HepG2 (cell line): ENCODE results near the gene ZNF429. TPM values are rescaled to one million over a fixed set of nuclear protein-coding genes. Genes with fewer than 3 reads are reported as not detected.

Experiments
- ATF1 ChIP-seq: IDR thresholded peaks from 2 replicates; pipeline ENCODE4 v1.6.1; 2016; ENCODE audit warnings: mild to moderate bottlenecking, control low read depth
- E2F5 ChIP-seq: sonication (generic); formaldehyde crosslinking; conservative IDR thresholded peaks from 2 replicates; pipeline ENCODE4 v1.4.0; 2020; ENCODE audit warnings: missing genetic modification reagents
- HIC2 ChIP-seq: sonication (generic); formaldehyde crosslinking; IDR thresholded peaks from 2 replicates; pipeline ENCODE4 v1.9.0; 2022; ENCODE audit warnings: low read depth, missing genetic modification reagents
- JUNB ChIP-seq: sonication (generic); formaldehyde crosslinking; IDR thresholded peaks from 2 replicates; pipeline ENCODE4 v1.8.0; 2022; ENCODE audit warnings: missing genetic modification reagents, mild to moderate bottlenecking, borderline replicate concordance
- KDM5A ChIP-seq: fragments of 200-600 bp; sonication (generic); IDR thresholded peaks from 2 replicates; pipeline ENCODE4 v1.7.0; 2018; ENCODE audit warnings: antibody characterized with exemption, mild to moderate bottlenecking, low read length, borderline replicate concordance
- KLF13 ChIP-seq: sonication (generic); formaldehyde crosslinking; IDR thresholded peaks from 2 replicates; pipeline ENCODE4 v1.4.0; 2020; ENCODE audit warnings: mild to moderate bottlenecking, missing genetic modification reagents
- KLF16 ChIP-seq, 2 experiments: sonication (generic) in 1 of 2; formaldehyde crosslinking in 1 of 2; IDR thresholded peaks; 2 replicates each; pipeline versions ENCODE4 v1.6.1 to v1.8.0; 2016 to 2023; ENCODE audit warnings: missing genetic modification reagents in 2 of 2, missing compliant biosample characterization in 1 of 2
- SIN3B ChIP-seq: fragments of 150-350 bp; IDR thresholded peaks from 2 replicates; pipeline ENCODE4 v1.6.1; 2014; ENCODE audit warnings: low read length
- THAP11 ChIP-seq: IDR thresholded peaks from 2 replicates; pipeline ENCODE4 v1.6.1; 2016; ENCODE audit warnings: missing biosample characterization, missing genetic modification reagents
- TSC22D2 ChIP-seq: sonication (generic); formaldehyde crosslinking; IDR thresholded peaks from 2 replicates; pipeline ENCODE4 v1.5.1; 2020; ENCODE audit warnings: missing genetic modification reagents, mild to moderate bottlenecking, borderline replicate concordance
- ZBTB8A ChIP-seq: sonication (generic); formaldehyde crosslinking; IDR thresholded peaks from 2 replicates; pipeline ENCODE4 v1.4.0; 2020; ENCODE audit warnings: mild to moderate bottlenecking, low read depth, missing genetic modification reagents, borderline replicate concordance
- ZNF44 ChIP-seq: sonication (generic); formaldehyde crosslinking; IDR thresholded peaks from 2 replicates; pipeline ENCODE4 v1.5.1; 2020; ENCODE audit warnings: mild to moderate bottlenecking, missing genetic modification reagents
- ZNF589 ChIP-seq: sonication (generic); formaldehyde crosslinking; conservative IDR thresholded peaks from 2 replicates; pipeline ENCODE4 v1.8.0; 2022; ENCODE audit warnings: mild to moderate bottlenecking, moderate library complexity, missing genetic modification reagents
- ZNF766 ChIP-seq: sonication (generic); formaldehyde crosslinking; IDR thresholded peaks from 2 replicates; pipeline ENCODE4 v1.5.0; 2020; ENCODE audit warnings: missing genetic modification reagents, borderline replicate concordance
- ZNF879 ChIP-seq: sonication (generic); formaldehyde crosslinking; IDR thresholded peaks from 2 replicates; pipeline ENCODE4 v1.8.1; 2023; ENCODE audit warnings: missing genetic modification reagents
- polyA plus RNA-seq, 8 experiments: library from polyadenylated mRNA; depleted of rRNA in 3 of 8; stranded (reverse) in 7 of 8; unstranded in 1 of 8; fragments of >200 nt; fragmentation: Illumina TruSeq in 4 of 8; extraction: Trizol in 4 of 8; gene quantifications; 2 replicates each; pipeline versions ENCODE4 v1.2.1 to v1.2.3, GENCODE V29; 2011 to 2016; ENCODE audit warnings: low read depth in 4 of 8, missing spikeins in 1 of 8, mixed read lengths in 1 of 8; ENCODE audit not compliant: insufficient read depth in 1 of 8
- total RNA-seq, 5 experiments: library from RNA; depleted of rRNA; stranded (reverse); fragments of >200 nt; fragmentation: Illumina TruSeq; extraction: Trizol; gene quantifications; 2 replicates each; pipeline ENCODE4 v1.2.3, GENCODE V29; 2016; ENCODE audit warnings: low read depth in 1 of 5
- TF ChIP-seq, protein P1 (sequence below): sonication (generic); formaldehyde crosslinking; IDR thresholded peaks from 2 replicates; pipeline ENCODE4 v1.8.1; 2023; ENCODE audit warnings: missing genetic modification reagents, inconsistent platforms, borderline replicate concordance
- TF ChIP-seq, protein P2 (sequence below): sonication (generic); formaldehyde crosslinking; IDR thresholded peaks from 2 replicates; pipeline ENCODE4 v1.4.0; 2020; ENCODE audit warnings: mild to moderate bottlenecking, missing genetic modification reagents
- TF ChIP-seq, protein P3 (sequence below): sonication (generic); formaldehyde crosslinking; IDR thresholded peaks from 2 replicates; pipeline ENCODE4 v1.4.0; 2020; ENCODE audit warnings: mild to moderate bottlenecking, missing genetic modification reagents
- TF ChIP-seq, protein P4 (sequence below): sonication (generic); formaldehyde crosslinking; IDR thresholded peaks from 2 replicates; pipeline ENCODE4 v1.4.0; 2020; ENCODE audit warnings: missing genetic modification reagents
- TF ChIP-seq, protein P5 (sequence below): IDR thresholded peaks from 2 replicates; pipeline ENCODE4 v1.6.1; 2016

Gene ZNF429
- total and polyA plus RNA-seq, 2 of the 13 experiments (the other 11 are each of a cell fraction or from before 2014, with no cell fraction given): 3.3 to 3.4 TPM

- TF ChIP-seq, protein P1, sequence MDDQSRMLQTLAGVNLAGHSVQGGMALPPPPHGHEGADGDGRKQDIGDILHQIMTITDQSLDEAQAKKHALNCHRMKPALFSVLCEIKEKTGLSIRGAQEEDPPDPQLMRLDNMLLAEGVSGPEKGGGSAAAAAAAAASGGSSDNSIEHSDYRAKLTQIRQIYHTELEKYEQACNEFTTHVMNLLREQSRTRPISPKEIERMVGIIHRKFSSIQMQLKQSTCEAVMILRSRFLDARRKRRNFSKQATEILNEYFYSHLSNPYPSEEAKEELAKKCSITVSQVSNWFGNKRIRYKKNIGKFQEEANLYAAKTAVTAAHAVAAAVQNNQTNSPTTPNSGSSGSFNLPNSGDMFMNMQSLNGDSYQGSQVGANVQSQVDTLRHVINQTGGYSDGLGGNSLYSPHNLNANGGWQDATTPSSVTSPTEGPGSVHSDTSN (CRISPR knock-in tag): no peak
- TF ChIP-seq ZBTB8A (CRISPR knock-in tag): no peak
- no peak for TF ChIP-seq THAP11 (CRISPR knock-in tag)
- TF ChIP-seq KDM5A: peak; percentile 51; the same call in 1 of the 2 replicates
- no peak for TF ChIP-seq E2F5 (CRISPR knock-in tag)
- TF ChIP-seq JUNB (CRISPR knock-in tag): no peak
- no peak for TF ChIP-seq ATF1
- TF ChIP-seq ZNF44 (CRISPR knock-in tag): no peak
- TF ChIP-seq, protein P2, sequence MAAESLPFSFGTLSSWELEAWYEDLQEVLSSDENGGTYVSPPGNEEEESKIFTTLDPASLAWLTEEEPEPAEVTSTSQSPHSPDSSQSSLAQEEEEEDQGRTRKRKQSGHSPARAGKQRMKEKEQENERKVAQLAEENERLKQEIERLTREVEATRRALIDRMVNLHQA (CRISPR knock-in tag): no peak
- 0 out of 2 replicates have a peak, but pooled peaks have one; percentile 54 for TF ChIP-seq ZNF766 (CRISPR knock-in tag)
- TF ChIP-seq KLF13: no peak
- no peak for TF ChIP-seq ZNF589 (CRISPR knock-in tag)
- TF ChIP-seq TSC22D2 (CRISPR knock-in tag): no peak
- TF ChIP-seq KLF16 (CRISPR knock-in tag; IDR thresholded peaks at IDR 0.05): no peak
- TF ChIP-seq, protein P3, sequence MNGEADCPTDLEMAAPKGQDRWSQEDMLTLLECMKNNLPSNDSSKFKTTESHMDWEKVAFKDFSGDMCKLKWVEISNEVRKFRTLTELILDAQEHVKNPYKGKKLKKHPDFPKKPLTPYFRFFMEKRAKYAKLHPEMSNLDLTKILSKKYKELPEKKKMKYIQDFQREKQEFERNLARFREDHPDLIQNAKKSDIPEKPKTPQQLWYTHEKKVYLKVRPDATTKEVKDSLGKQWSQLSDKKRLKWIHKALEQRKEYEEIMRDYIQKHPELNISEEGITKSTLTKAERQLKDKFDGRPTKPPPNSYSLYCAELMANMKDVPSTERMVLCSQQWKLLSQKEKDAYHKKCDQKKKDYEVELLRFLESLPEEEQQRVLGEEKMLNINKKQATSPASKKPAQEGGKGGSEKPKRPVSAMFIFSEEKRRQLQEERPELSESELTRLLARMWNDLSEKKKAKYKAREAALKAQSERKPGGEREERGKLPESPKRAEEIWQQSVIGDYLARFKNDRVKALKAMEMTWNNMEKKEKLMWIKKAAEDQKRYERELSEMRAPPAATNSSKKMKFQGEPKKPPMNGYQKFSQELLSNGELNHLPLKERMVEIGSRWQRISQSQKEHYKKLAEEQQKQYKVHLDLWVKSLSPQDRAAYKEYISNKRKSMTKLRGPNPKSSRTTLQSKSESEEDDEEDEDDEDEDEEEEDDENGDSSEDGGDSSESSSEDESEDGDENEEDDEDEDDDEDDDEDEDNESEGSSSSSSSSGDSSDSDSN (CRISPR knock-in tag): peak; percentile 67; the same call in 1 of the 2 replicates
- no peak for TF ChIP-seq ZNF879
- TF ChIP-seq, protein P4, sequence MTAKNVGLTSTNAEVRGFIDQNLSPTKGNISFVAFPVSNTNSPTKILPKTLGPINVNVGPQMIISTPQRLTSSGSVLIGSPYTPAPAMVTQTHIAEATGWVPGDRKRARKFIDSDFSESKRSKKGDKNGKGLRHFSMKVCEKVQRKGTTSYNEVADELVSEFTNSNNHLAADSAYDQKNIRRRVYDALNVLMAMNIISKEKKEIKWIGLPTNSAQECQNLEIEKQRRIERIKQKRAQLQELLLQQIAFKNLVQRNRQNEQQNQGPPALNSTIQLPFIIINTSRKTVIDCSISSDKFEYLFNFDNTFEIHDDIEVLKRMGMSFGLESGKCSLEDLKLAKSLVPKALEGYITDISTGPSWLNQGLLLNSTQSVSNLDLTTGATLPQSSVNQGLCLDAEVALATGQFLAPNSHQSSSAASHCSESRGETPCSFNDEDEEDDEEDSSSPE (CRISPR knock-in tag): no peak
- no peak for TF ChIP-seq HIC2
- TF ChIP-seq, protein P5, sequence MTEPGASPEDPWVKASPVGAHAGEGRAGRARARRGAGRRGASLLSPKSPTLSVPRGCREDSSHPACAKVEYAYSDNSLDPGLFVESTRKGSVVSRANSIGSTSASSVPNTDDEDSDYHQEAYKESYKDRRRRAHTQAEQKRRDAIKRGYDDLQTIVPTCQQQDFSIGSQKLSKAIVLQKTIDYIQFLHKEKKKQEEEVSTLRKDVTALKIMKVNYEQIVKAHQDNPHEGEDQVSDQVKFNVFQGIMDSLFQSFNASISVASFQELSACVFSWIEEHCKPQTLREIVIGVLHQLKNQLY (CRISPR knock-in tag): no peak
- no peak for TF ChIP-seq SIN3B
Observed at GRCh38 chr19:21505459-21506451, at the start of gene ZNF429 (continued).
